HG03575 (cell line): Measurements from ENCODE around the gene C22orf23.
"Not testable (repeated sequence)": the region's sequence is repeated elsewhere in the genome, so short reads cannot be mapped to it uniquely, and the experiment has no call there.

Source experiments
- ATAC-seq: cut with Tn5 transposase; IDR thresholded peaks from one replicate; pipeline ENCODE4 v1.9.1; 2021; ENCODE audit not compliant: unreplicated experiment, insufficient number of reproducible peaks, low FRiP score; ENCODE audit errors: extremely low read depth

C22orf23 gene

GRCh38 chr22:37982938-37983859, 29.8 kb upstream of the C22orf23 start:
- no peak for ATAC-seq

- ATAC-seq: no peak
Observed at GRCh38 chr22:37982151-37982785, 28.9 kb upstream of the C22orf23 start.

DNA sequence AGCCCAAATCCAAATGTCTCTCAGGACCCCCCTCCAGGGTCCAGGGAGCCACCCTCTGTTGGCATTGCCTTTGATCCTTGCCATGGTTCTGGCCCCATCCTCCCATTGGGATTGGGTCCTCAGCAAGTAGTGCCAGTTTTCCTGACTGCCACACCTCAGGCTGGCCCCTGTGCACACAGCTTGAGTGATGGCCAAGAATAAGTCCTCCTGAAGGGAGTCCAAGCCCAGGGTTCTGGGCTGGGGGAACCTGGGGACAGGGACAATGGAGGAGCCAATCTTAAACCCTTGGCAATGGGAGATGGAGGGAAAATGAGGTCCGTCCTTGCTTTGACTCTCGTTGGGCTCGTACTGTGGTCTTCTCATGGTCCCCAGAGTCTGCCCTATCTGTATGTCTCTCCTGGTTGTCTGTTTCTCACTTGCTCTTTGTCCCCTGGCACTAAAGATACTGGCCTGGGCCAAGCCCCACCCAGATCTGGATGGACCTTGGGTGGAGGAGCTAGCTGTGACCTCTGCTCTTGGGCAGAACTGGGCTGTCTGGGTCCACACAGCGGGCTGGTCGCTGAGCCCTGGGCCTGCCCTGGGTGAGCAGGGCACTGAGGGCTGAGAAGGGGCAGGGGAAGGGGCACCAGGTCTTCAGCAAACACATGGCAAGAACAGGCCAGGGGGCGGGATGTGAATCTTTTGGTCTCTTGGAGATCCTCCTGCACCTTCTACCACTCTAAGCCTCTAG, 28.0 kb upstream of the C22orf23 start:
- no peak for ATAC-seq

- no peak for ATAC-seq
Observed at GRCh38 chr22:37979782-37980181, 26.4 kb upstream of the C22orf23 start.

- ATAC-seq: no peak
Observed at GRCh38 chr22:37976547-37976946, 23.1 kb upstream of the C22orf23 start.

GRCh38 chr22:37976022-37976421, 22.6 kb upstream of the C22orf23 start:
- ATAC-seq: not testable (repeated sequence)

GRCh38 chr22:37975153-37975552, 21.8 kb upstream of the C22orf23 start:
- ATAC-seq: no peak

- no peak for ATAC-seq
Observed at GRCh38 chr22:37973271-37974170, 20.1 kb upstream of the C22orf23 start.

DNA sequence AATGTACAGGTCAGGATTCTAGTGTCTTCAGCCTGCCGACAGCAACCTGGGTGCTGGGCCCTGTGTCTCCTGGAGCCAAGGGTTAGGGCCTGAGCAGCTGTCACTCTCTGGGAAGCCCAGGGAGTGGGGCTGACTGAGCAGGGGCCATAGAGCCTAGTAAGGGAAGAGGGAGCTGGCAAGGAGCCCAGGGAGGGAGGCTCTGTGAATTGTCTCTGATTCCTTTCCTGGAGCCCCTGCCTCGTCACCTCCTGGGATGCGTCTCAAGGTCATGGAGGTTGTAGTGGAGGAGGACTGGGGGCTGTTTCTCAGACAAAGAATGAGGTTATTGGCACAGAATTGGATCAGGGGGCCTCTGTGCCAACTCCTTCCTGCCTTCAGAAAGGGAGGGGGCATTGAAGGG, 19.1 kb upstream of the C22orf23 start:
- no peak for ATAC-seq

DNA sequence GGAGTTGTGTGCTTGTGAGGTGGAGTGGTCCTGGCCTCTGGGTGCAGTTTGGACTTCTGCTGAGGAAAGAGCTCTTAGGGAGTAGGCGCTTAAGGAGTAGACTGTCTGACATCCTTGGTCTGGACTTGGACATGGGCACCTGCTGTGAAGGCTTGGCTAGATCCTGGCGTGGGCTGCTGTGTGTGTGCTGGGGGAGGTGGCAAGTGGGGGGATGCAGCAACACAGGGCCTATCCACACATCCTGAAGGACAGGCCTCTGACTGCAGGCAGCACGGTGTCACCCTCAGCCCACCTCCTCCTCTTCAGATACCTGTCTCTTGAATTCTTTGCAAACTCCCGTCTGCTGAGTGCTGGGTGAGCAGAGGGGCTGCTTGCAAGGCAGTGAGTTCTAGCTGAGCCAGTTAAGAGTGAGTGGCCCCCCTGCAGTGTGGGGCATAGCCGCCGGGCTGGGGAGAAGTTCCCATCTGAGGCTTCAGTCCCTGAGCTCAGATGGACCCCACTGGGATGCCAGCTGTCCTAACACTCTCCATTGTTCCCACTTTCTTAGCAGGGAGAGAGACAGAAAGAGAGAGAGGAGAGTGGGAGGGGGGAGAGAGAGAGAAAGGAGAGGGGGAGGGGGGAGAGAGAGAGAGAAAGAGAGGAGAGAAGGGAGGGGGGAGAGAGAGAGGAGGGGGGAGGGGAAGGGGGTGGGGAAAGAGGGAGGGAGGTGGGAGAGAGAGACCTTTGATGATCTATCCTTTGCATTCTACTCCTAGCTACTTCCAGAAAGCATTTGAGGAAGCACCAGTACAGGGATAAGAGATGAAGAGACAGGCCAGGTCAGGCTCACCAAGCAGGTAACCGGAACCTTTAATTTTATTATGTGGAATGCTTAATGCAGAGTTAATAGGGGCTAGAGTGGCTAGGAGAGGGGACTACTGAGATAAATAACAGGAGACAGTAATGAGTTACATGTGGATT, 18.4 kb upstream of the C22orf23 start:
- ATAC-seq: no peak

DNA sequence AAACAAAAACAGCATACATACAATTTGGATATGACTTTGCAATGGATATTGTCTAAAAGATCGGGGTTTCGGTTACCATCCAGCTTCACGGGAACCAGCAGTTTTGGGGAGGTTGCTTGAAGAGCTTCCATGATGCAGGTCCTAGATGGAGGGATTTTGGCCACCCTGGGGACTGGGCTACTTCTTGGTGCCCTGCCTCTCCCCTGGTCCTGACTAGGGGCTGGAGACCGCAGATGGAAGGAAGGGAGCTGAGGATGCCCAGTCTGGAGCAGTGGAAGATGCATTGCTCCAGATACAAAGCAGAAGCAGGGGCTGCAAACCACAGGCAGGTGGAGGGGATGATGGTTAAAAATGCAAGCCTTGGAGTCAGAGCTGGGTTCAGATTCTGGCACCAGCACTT, 17.5 kb upstream of the C22orf23 start:
- ATAC-seq: no peak

DNA sequence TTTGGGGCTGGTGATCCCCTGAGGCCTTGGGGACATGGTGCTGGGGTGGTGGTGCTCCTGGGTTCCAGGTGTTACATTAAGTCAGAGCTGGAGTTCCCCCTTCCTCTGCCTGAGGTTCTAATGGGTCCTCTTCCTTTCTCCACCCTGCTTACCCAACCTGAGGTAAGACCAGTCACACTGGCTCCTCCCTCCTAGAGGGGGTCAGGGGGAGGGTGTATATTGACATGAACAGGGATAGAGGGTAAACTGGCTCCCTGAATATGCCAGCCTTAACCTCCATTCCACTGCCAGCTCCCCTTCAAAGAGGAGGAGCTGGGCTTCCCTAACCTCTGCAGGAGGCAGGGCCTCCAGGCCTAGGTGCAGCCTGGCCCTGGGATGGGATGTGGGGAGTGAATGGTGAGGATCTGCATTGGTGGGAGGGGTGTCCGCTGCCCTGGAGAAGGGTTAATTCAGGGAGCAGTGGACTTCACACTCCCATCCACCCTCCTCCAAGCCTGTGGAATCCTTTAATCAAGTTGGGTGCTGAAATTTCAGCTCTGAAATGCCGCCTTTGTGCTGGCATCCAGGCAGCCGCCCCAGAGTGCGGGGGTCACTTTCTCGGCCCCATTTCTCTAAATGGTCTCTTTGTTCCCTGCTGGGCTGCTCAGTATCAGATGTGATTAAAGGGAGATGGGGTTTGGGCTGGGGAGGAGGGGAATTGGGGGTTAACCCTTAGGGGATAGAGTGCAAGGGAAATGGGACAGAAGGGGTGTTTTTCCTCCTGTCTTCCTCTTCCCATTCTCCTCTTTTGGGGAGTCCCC, 15.3 kb upstream of the C22orf23 start:
- ATAC-seq: no peak

DNA sequence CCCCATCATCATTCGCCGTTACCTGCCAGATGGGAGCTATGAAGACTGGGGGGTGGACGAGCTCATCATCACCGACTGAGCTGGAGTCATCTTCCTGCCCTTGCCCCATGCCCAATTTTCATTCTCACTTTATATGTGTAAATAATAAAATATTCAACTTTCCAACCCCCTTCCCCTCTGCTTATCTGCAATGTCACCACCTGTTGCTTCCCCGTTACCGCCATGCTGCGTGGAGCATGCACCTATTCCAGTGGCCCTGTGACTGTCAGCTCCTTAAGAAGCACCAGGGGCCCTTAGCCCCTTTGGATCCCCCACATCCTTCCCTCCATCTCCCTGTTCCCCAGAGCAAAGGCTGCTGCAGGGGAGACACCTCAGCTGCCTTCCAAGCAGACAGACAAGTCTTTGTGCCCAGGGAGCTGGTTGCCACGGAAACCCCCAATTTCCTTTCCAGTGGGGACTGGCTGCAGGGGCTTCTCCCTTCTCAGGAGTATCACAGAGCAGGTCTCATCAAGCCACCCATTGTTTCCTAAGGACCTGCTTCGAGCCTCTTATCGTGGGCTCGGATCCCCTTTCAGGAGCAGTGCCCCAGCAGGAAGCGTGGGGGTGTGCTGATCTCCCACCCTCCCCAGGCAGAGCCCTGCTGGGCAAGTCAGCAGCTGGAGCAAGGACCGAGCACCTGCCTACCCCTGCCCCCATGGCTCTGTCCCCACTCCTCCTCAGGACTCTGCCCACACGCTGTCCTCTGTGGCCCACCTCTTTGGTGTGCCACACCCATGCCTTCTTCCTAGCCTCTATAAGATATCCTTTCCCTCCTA, 14.4 kb upstream of the C22orf23 start:
- ATAC-seq: no peak

GRCh38 chr22:37967147-37967546, 13.7 kb upstream of the C22orf23 start:
- no peak for ATAC-seq

GRCh38 chr22:37965940-37966664, 12.7 kb upstream of the C22orf23 start:
- no peak for ATAC-seq

DNA sequence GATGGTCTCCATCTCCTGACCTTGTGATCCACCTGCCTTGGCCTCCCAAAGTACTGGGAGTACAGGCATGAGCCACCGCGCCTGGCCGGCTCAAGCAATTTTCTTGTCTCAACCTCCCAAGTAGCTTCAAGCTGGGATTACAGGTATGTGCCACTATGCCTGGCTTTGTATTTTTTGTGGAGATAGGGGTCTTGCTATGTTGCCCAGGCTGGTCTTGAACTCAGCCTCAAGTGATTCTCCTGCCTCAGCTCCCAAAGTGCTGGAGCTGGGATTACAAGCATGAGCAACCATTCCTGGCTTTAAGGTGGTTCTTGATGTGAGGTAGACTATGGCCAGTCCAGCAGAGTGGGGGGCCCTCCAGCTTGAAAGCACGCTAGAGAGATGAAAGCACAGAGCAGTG, 7.7 kb upstream of the C22orf23 start:
- ATAC-seq: no peak
